HEK293 (cell line): ENCODE data around the gene VDR.

Source experiments
- CTCF ChIA-PET: fragments of 350-600 bp; formaldehyde crosslinking; extraction: SDS; loops from one replicate; lab custom pipeline; 2021; ENCODE audit warnings: antibody characterized with exemption; lab: Yijun Ruan, JAX
- POLR2A ChIA-PET: fragments of 300-600 bp; formaldehyde crosslinking; extraction: SDS; loops from one replicate; lab custom pipeline; 2020; ENCODE audit warnings: antibody characterized with exemption, inconsistent platforms; lab: Yijun Ruan, JAX
- H3K27ac ChIP-seq: fragments of 200-500 bp; sonication (Bioruptor generic); 2 replicates; pipeline ENCODE4 v1.5.1; 2014; ENCODE audit warnings: low read depth, low read length, control low read depth, inconsistent platforms; ENCODE audit errors: extremely low read depth
- H3K36me3 ChIP-seq, 2 experiments: fragments of 200-500 bp in 1 of 2; sonication (Bioruptor generic) in 1 of 2; 1 replicate in 1 of 2; 2 replicates in 1 of 2; pipeline ENCODE4 v1.5.1; 2014 to 2017; ENCODE audit warnings: inconsistent platforms in 2 of 2, low read length in 2 of 2; ENCODE audit not compliant: control insufficient read depth in 2 of 2, insufficient read depth in 1 of 2
- H3K4me1 ChIP-seq: fragments of 200-500 bp; sonication (Bioruptor generic); 2 replicates; pipeline ENCODE4 v1.5.1; 2014; ENCODE audit warnings: mild to moderate bottlenecking, low read length, inconsistent platforms; ENCODE audit not compliant: control insufficient read depth, insufficient read depth
- H3K4me3 ChIP-seq: 2 replicates; pipeline ENCODE4 v1.5.1; 2011; ENCODE audit warnings: low read depth, mild to moderate bottlenecking, control low read depth, low read length, moderate library complexity
- H3K9me3 ChIP-seq: fragments of 200-500 bp; sonication (Bioruptor generic); 2 replicates; pipeline ENCODE4 v1.5.1; 2014; ENCODE audit warnings: low read depth, low read length, inconsistent platforms; ENCODE audit not compliant: control insufficient read depth, insufficient read depth
- BCL6B ChIP-seq: fragments of 450-650 bp; formaldehyde crosslinking; IDR thresholded peaks from 2 replicates; pipeline ENCODE4 v1.5.1; 2017; ENCODE audit warnings: missing biosample characterization, missing genetic modification characterization
- GLI4 ChIP-seq: fragments of 450-650 bp; formaldehyde crosslinking; IDR thresholded peaks from 2 replicates; pipeline ENCODE4 v1.5.1; 2016; ENCODE audit warnings: missing biosample characterization, missing genetic modification characterization
- MEIS1 ChIP-seq: sonication (generic); formaldehyde crosslinking; IDR thresholded peaks from 2 replicates; pipeline ENCODE4 v1.8.1; 2022; ENCODE audit warnings: missing genetic modification reagents, mild to moderate bottlenecking, borderline replicate concordance
- PBX3 ChIP-seq: sonication (generic); formaldehyde crosslinking; IDR thresholded peaks from 2 replicates; pipeline ENCODE4 v1.8.1; 2022; ENCODE audit warnings: mild to moderate bottlenecking, moderate library complexity, missing genetic modification reagents
- REPIN1 ChIP-seq: fragments of 450-650 bp; formaldehyde crosslinking; IDR thresholded peaks from 2 replicates; pipeline ENCODE4 v1.5.1; 2017; ENCODE audit warnings: missing biosample characterization, missing genetic modification characterization, low read depth
- REST ChIP-seq: fragments of 450-650 bp; formaldehyde crosslinking; IDR thresholded peaks from 2 replicates; pipeline ENCODE4 v1.5.1; 2016; ENCODE audit warnings: missing biosample characterization, missing genetic modification characterization
- TCF7L2 ChIP-seq: IDR thresholded peaks from 2 replicates; pipeline ENCODE4 v1.6.1; 2011; ENCODE audit warnings: low read depth, mild to moderate bottlenecking, inconsistent platforms, low read length, moderate library complexity, borderline replicate concordance
- ZBTB48 ChIP-seq: fragments of 450-650 bp; formaldehyde crosslinking; IDR thresholded peaks from 2 replicates; pipeline ENCODE4 v1.5.1; 2016; ENCODE audit warnings: missing biosample characterization, missing genetic modification characterization
- ZEB2 ChIP-seq: fragments of 450-650 bp; formaldehyde crosslinking; IDR thresholded peaks from 2 replicates; pipeline ENCODE4 v1.5.1; 2016; ENCODE audit warnings: missing biosample characterization, missing genetic modification characterization
- ZFP37 ChIP-seq: fragments of 450-650 bp; formaldehyde crosslinking; IDR thresholded peaks from 2 replicates; pipeline ENCODE4 v1.5.1; 2016; ENCODE audit warnings: missing biosample characterization, missing genetic modification characterization
- ZFP69B ChIP-seq: fragments of 450-650 bp; formaldehyde crosslinking; IDR thresholded peaks from 2 replicates; pipeline ENCODE4 v1.5.1; 2016; ENCODE audit warnings: missing biosample characterization, missing genetic modification characterization
- ZNF10 ChIP-seq: fragments of 450-650 bp; formaldehyde crosslinking; IDR thresholded peaks from 2 replicates; pipeline ENCODE4 v1.5.1; 2017; ENCODE audit warnings: missing biosample characterization, missing genetic modification characterization
- ZNF148 ChIP-seq: fragments of 450-650 bp; formaldehyde crosslinking; IDR thresholded peaks from 2 replicates; pipeline ENCODE4 v1.5.0; 2017; ENCODE audit warnings: missing biosample characterization, missing genetic modification characterization, borderline replicate concordance
- ZNF16 ChIP-seq: fragments of 450-650 bp; formaldehyde crosslinking; IDR thresholded peaks from 2 replicates; pipeline ENCODE4 v1.5.1; 2016; ENCODE audit warnings: low read depth, missing biosample characterization, missing genetic modification characterization
- ZNF23 ChIP-seq: fragments of 450-650 bp; formaldehyde crosslinking; IDR thresholded peaks from 2 replicates; pipeline ENCODE4 v1.5.1; 2016; ENCODE audit warnings: missing biosample characterization, missing genetic modification characterization, borderline replicate concordance
- ZNF248 ChIP-seq: fragments of 450-650 bp; formaldehyde crosslinking; IDR thresholded peaks from 2 replicates; pipeline ENCODE4 v1.5.1; 2017; ENCODE audit warnings: missing biosample characterization, missing genetic modification characterization
- ZNF510 ChIP-seq: fragments of 450-650 bp; formaldehyde crosslinking; IDR thresholded peaks from 2 replicates; pipeline ENCODE4 v1.5.1; 2018; ENCODE audit warnings: mild to moderate bottlenecking, missing genetic modification characterization, missing biosample characterization; ENCODE audit not compliant: insufficient replicate concordance
- ZNF530 ChIP-seq: fragments of 450-650 bp; formaldehyde crosslinking; IDR thresholded peaks from 2 replicates; pipeline ENCODE4 v1.5.1; 2016; ENCODE audit warnings: low read depth, missing biosample characterization, missing genetic modification characterization
- ZNF544 ChIP-seq: fragments of 450-650 bp; formaldehyde crosslinking; IDR thresholded peaks from 2 replicates; pipeline ENCODE4 v1.5.0; 2017; ENCODE audit warnings: missing biosample characterization, missing genetic modification characterization
- ZNF555 ChIP-seq: fragments of 450-650 bp; formaldehyde crosslinking; conservative IDR thresholded peaks from 2 replicates; pipeline ENCODE4 v1.5.1; 2017; ENCODE audit warnings: missing biosample characterization, mild to moderate bottlenecking, missing genetic modification characterization, inconsistent platforms
- ZNF561 ChIP-seq: fragments of 450-650 bp; IDR thresholded peaks from 2 replicates; pipeline ENCODE4 v1.5.1; 2018; ENCODE audit warnings: missing biosample characterization, missing genetic modification characterization, borderline replicate concordance
- ZNF621 ChIP-seq: fragments of 450-650 bp; formaldehyde crosslinking; IDR thresholded peaks from 2 replicates; pipeline ENCODE4 v1.5.1; 2017; ENCODE audit warnings: missing biosample characterization, missing genetic modification characterization
- ZNF658 ChIP-seq: fragments of 450-650 bp; formaldehyde crosslinking; IDR thresholded peaks from 2 replicates; pipeline ENCODE4; 2016; ENCODE audit warnings: missing biosample characterization, missing genetic modification characterization
- ZNF785 ChIP-seq: fragments of 450-650 bp; formaldehyde crosslinking; IDR thresholded peaks from 2 replicates; pipeline ENCODE4 v1.5.1; 2016; ENCODE audit warnings: missing biosample characterization, missing genetic modification characterization
- ZNF843 ChIP-seq: fragments of 450-650 bp; formaldehyde crosslinking; IDR thresholded peaks from 2 replicates; pipeline ENCODE4 v1.5.1; 2016; ENCODE audit warnings: missing biosample characterization, missing genetic modification characterization
- ZXDB ChIP-seq: fragments of 450-650 bp; formaldehyde crosslinking; IDR thresholded peaks from 2 replicates; pipeline ENCODE4 v1.5.1; 2016; ENCODE audit warnings: missing biosample characterization, missing genetic modification characterization

VDR gene

GRCh38 chr12:47841910-47842309 lies 62.9 kb downstream of the VDR start (continued):
- TF ChIP-seq BCL6B (tag by site-specific recombination): no peak
- TF ChIP-seq ZFP37 (tag by site-specific recombination): no peak
- peak; percentile 35; the same call in 1 of the 2 replicates for TF ChIP-seq ZFP69B (tag by site-specific recombination)
- no peak for TF ChIP-seq ZXDB (tag by site-specific recombination)

GRCh38 chr12:47841501-47841900 lies 63.3 kb downstream of the VDR start:
- no peaks in the 10 kb centered on the region for H3K36me3 ChIP-seq
- POLR2A ChIA-PET: no interaction called here
- TF ChIP-seq ZNF16 (tag by site-specific recombination) (no peak), ZXDB (tag by site-specific recombination) (no peak), ZNF510 (no peak), ZNF658 (tag by site-specific recombination) (no peak), ZNF555 (tag by site-specific recombination) (no peak), PBX3 (CRISPR knock-in tag) (no peak), ZBTB48 (tag by site-specific recombination) (no peak), ZNF785 (tag by site-specific recombination) (no peak), ZNF544 (no peak), ZNF530 (no peak), REST (tag by site-specific recombination) (no peak), ZFP37 (tag by site-specific recombination) (no peak)
- H3K9me3 ChIP-seq: no peaks in the 10 kb centered on the region
- H3K4me1 ChIP-seq: no peaks in the 10 kb centered on the region
- no peak overlapping the region for H3K4me3 ChIP-seq
- no peak overlapping the region for H3K27ac ChIP-seq
- CTCF ChIA-PET: interaction anchor here (0.6 to 16.6 kb wide), 12 partner anchors 7 to 1272 kb away, joined by 3 to 271 read pairs (median 74); partner anchors contain the start of genes HDAC7 and SLC48A1

GRCh38 chr12:47840571-47840970 lies 64.2 kb downstream of the VDR start:
- TF ChIP-seq ZNF10 (tag by site-specific recombination) (no peak), ZNF530 (no peak), ZXDB (tag by site-specific recombination) (no peak), MEIS1 (no peak), TCF7L2 (no peak), ZEB2 (tag by site-specific recombination) (no peak), ZNF23 (no peak), ZNF561 (tag by site-specific recombination) (no peak), GLI4 (tag by site-specific recombination) (no peak), REPIN1 (tag by site-specific recombination) (no peak), ZNF621 (tag by site-specific recombination) (no peak), ZNF843 (tag by site-specific recombination) (no peak), ZBTB48 (tag by site-specific recombination) (no peak), ZNF555 (tag by site-specific recombination) (no peak), ZNF248 (tag by site-specific recombination) (no peak), ZNF148 (tag by site-specific recombination) (no peak)
- TF ChIP-seq, all 188 proteins: peak for 0
- Histone ChIP-seq H3K4me3 (no peak overlapping the region), H3K36me3 (no peaks in the 10 kb centered on the region), H3K4me1 (no peaks in the 10 kb centered on the region), H3K27ac (no peak overlapping the region), H3K9me3 (no peaks in the 10 kb centered on the region)
- ChIA-PET POLR2A (no interaction called here), CTCF (interaction anchor here (0.5 to 16.6 kb wide), 19 partner anchors 8 to 1373 kb away, joined by 3 to 271 read pairs (median 42); partner anchors contain the start of genes HDAC7 and SLC48A1)
